Transverse colon (tissue), 4 donors: ENCODE data around the gene PCSK9.

ENCODE experiments used
- EP300 ChIP-seq: sonication (generic); formaldehyde crosslinking; IDR thresholded peaks from one replicate; pipeline ENCODE4 v1.6.1; 2017; ENCODE audit warnings: antibody characterized with exemption, low read depth
- POLR2AphosphoS5 ChIP-seq, 3 donors: sonication (generic); formaldehyde crosslinking; IDR thresholded peaks; one replicate each; pipeline ENCODE4 v1.6.1; 2016; ENCODE audit warnings: antibody characterized with exemption in 3 of 3
- TF ChIP-seq, protein P1 (sequence below), 5 experiments: fragments of 200-600 bp in 3 of 5; fragments of 450-650 bp in 2 of 5; sonication (generic) in 3 of 5; IDR thresholded peaks; 1 replicate in 2 of 5; 2 replicates in 3 of 5; pipeline ENCODE4 v1.5.1; 2016 to 2017; ENCODE audit warnings: antibody characterized with exemption in 5 of 5, inconsistent platforms in 3 of 5, mild to moderate bottlenecking in 2 of 5, moderate library complexity in 1 of 5

DNA sequence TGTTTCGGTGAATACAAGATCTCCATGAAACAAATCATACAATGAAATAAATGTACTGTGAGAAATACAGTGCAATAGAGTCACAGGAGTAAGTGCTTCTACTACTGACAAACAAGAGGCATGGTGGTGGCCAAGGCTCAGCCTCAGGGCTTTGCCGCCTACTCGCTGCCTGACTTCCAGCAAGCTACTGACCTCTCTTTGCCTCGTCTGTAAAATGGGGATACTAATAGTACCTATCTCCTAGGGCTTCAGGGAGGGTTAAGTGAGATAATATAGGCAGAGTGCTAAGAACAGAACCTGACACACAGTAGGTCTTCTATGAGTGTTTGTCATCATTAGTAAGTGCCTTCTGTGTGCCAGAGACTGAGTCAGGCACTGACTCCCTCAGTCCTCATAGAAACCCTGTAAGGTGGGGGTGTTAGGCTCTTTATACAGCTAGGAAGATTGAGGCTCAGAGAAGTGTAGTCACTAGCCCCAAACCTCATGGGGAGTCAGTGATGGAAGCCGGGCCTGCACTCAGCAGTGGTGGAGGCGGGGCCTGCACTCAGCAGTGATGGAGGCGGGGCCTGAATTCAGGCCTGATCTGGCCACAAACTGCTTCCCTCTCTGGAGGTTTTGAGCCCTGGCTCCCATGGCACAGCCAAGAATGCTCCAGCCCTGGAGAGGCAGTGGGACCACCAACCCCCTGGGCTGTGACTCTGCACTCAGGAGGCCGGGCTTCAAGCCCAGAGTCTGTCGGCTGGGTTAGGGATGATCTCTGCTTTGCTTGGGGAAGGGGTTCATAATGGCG, 33.8 kb upstream of the PCSK9 start:
- TF ChIP-seq, protein P1, sequence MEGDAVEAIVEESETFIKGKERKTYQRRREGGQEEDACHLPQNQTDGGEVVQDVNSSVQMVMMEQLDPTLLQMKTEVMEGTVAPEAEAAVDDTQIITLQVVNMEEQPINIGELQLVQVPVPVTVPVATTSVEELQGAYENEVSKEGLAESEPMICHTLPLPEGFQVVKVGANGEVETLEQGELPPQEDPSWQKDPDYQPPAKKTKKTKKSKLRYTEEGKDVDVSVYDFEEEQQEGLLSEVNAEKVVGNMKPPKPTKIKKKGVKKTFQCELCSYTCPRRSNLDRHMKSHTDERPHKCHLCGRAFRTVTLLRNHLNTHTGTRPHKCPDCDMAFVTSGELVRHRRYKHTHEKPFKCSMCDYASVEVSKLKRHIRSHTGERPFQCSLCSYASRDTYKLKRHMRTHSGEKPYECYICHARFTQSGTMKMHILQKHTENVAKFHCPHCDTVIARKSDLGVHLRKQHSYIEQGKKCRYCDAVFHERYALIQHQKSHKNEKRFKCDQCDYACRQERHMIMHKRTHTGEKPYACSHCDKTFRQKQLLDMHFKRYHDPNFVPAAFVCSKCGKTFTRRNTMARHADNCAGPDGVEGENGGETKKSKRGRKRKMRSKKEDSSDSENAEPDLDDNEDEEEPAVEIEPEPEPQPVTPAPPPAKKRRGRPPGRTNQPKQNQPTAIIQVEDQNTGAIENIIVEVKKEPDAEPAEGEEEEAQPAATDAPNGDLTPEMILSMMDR (IDR thresholded peaks at IDR 0.05): no peak
- TF ChIP-seq EP300: no peak
- no peak for TF ChIP-seq POLR2AphosphoS5 (IDR thresholded peaks at IDR 0.05)
